Astrocyte of the spinal cord (primary cell): ENCODE results near the gene TMEM151B.
A peak's percentile ranks its signal among the peaks of the same experiment; 100 is the strongest.

Source experiments
- DNase-seq: peaks from one replicate; pipeline ENCODE4 v3.0.0; 2011; ENCODE audit warnings: low read depth, low spot score
- H3K4me3 ChIP-seq: 2 replicates; pipeline ENCODE4 v1.5.1; 2011; ENCODE audit warnings: low read depth, mild to moderate bottlenecking, low read length, moderate library complexity
- CTCF ChIP-seq: IDR thresholded peaks from 2 replicates; pipeline ENCODE4 v1.5.1; 2012; ENCODE audit warnings: low read depth, mild to moderate bottlenecking, low read length, inconsistent platforms
- in situ Hi-C: cut with HindIII; loops from 2 replicates; pipeline ENCODE4 v1.10.0; 2017; ENCODE audit warnings: low sequenced_read_pairs

TMEM151B gene

GRCh38 chr6:44248579-44248978 is 21.7 kb upstream of the TMEM151B start:
- peak overlapping the region; percentile 100 for H3K4me3 ChIP-seq
- DNase-seq: no peak
- no peak for TF ChIP-seq CTCF
- in situ Hi-C loops: no loop called here

- in situ Hi-C loops: no loop called here
- H3K4me3 ChIP-seq: peak overlapping the region; percentile 100
- DNase-seq: no peak
- no peak for TF ChIP-seq CTCF
Observed at GRCh38 chr6:44249082-44249748, 21.0 kb upstream of the TMEM151B start.

- no peak for DNase-seq
- no peak overlapping the region for H3K4me3 ChIP-seq
- TF ChIP-seq CTCF: no peak
Observed at GRCh38 chr6:44250067-44250717, 20.1 kb upstream of the TMEM151B start.

GRCh38 chr6:44250718-44251123 is 19.5 kb upstream of the TMEM151B start:
- no peak for TF ChIP-seq CTCF
- in situ Hi-C loops: no loop called here
- DNase-seq: no peak
- H3K4me3 ChIP-seq: no peak overlapping the region

More at GRCh38 chr6:44250067-44250717, 20.1 kb upstream of the TMEM151B start:
- in situ Hi-C loops: no loop called here

GRCh38 chr6:44251576-44252524 is 18.4 kb upstream of the TMEM151B start:
- in situ Hi-C loops: no loop called here
- H3K4me3 ChIP-seq: no peak overlapping the region
- DNase-seq: no peak
- no peak for TF ChIP-seq CTCF

GRCh38 chr6:44253307-44254101 is 16.7 kb upstream of the TMEM151B start:
- no peak for DNase-seq
- TF ChIP-seq CTCF: peak; percentile 46
- H3K4me3 ChIP-seq: no peak overlapping the region
- in situ Hi-C loops: no loop called here
